ENCODE measurements around the gene DEFB112. TPM values are rescaled to one million over a fixed set of nuclear protein-coding genes. Genes with fewer than 3 reads are reported as not detected.
A peak's percentile ranks its signal among the peaks of the same experiment; 100 is the strongest.

DEFB112 gene, protein sequence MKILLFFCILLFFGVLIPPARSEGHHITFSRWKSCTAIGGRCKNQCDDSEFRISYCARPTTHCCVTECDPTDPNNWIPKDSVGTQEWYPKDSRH
- total RNA-seq (2014; rRNA removed; shearing (Covaris generic)) = not detected in 2 replicates

DNA sequence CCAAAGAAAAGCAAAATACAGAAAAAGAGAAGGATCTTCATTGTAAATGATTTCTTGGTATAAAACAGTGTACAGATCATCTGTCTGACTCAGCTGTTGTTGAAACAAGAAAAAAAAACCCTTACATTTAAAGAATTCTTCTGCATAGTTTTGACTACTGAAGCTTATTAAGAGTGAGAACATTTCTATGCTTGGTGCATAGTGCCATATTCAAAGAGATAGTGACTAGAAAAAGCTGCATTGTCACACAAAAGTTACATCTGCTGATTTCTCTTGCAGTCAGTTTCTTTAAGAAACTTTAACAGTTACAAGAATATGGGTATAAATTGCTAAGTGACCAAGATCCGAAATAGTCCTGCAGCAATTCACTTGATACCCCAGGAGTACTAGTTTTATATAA lies at the start of gene DEFB112:
Gene DEFB112, minus strand, starts transcription at position 101 of the 400 bp plus-strand sequence. Its CDS starts 60 bp downstream, at position 41.
- no peak for DNase-seq (ENCODE audit: low spot score)

DNA sequence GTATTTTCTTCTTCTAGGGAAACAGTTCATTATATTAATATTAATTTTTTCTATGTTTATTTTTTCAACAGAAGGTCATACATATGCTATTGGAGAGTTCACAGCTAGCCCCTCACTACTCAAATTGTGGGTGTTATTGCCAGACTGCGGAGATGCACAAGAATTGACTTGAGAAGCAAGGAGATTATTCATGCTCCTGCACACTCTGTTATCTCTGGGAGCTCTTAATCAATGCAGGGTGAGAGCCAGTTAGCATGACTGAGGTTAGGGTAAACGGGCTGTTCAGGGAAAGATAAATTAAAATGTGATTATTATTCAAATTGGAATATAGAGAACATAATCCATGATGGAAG lies 48.9 kb upstream of the DEFB112 start:
- DNase-seq (ENCODE audit: low spot score) = no peak

GRCh38 chr6:50097966-50098640 lies 48.4 kb upstream of the DEFB112 start:
- DNase-seq (ENCODE audit: low spot score) = peak; percentile 62

DNA sequence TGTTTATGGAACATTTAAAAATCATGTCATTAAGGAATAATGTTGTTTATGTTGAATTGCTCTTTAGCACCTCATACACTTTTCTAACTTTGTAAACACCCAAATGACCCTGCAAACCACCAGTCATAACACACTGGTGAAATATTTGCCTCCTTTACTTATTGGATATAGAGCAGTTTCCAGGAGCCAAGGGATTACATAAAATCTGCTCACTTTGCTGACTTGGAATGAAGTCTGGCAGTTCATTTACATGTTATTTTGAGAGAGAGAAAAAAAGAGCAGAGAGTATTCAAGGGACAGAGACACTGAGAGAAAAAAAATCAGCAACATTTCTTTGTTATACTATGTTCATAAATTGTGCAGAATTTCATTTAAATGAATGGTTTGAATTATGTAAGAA lies 46.6 kb upstream of the DEFB112 start:
- no peak for DNase-seq (ENCODE audit: low spot score)

- DNase-seq (ENCODE audit: low spot score) = no peak
Measured at GRCh38 chr6:50093938-50094272, 44.2 kb upstream of the DEFB112 start.

- no peak for DNase-seq (ENCODE audit: low spot score)
Measured at GRCh38 chr6:50093116-50093937, 43.6 kb upstream of the DEFB112 start.

DNA sequence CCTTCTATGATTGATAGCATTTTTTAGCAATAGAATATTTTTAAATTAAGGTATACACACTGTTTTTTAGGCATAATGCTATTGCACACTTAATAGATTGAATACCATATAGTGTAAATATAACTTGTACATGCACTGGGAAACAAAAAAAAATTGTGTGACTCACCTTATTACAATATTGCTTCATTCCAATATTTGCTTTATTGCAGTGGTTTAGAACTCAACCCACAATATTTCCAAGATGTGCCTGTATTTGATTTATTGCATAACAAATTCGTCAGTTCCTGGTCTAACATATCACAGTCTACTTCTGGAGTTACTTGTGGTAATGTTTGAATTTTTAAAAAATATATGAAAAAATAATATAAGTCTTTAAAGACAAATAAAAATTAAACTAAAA lies 41.9 kb upstream of the DEFB112 start:
- DNase-seq (ENCODE audit: low spot score) = no peak

DNA sequence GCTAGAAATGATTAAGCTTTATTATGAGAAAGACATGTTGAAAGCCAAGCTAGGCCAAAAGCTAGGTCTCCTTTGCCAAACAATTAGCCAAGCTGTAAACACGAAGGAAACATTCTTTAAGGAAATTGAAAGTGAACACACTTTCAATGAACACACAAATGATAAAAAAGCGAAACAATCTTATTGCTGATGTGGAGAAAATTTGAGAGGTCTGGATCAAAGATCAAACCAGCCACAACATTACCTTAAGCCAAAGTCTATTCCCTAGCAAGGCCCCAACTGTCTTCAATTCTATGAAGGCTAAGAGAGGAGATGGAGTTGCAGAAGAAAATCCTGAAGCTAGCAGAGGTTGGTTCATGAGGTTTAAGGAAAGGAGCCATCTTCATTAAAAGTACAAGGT lies 40.2 kb upstream of the DEFB112 start:
- DNase-seq (ENCODE audit: low spot score) = no peak

DNA sequence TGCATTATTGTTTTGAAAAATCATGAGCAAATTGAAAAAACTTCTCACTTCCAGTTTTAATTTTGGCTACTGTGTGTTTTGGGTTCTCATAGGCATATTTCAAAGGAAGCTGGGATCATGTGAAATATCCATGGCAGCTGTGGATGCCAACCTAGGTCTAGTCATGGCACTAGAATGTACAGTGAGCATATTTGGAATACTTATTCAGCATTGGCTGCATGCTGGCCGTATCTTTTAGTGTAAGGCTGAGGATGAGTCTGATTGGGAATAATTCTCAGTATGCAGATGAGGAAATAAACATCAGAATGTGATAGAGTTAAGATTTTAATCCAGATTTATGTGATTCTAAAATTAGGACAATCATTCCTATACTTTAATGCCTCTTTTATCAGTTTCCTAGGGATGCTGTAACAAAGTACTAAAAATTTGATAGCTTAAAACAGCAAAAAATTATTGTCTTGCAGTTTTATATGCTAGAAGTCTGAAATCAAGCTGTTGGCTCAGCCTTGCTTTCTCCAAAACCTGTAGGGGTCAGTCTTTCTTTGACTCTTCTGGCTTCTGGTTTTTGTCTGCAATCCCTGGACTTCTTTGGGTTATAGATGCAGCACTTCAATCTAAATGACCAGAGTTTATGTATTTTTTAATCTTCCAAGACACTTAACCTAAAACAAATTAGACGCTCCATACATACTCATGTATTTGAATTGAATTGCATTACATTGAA lies 37.7 kb upstream of the DEFB112 start:
- DNase-seq (ENCODE audit: low spot score) = peak; percentile 93

GRCh38 chr6:50077385-50077784 lies 27.7 kb upstream of the DEFB112 start:
- DNase-seq (ENCODE audit: low spot score) = no peak

DNA sequence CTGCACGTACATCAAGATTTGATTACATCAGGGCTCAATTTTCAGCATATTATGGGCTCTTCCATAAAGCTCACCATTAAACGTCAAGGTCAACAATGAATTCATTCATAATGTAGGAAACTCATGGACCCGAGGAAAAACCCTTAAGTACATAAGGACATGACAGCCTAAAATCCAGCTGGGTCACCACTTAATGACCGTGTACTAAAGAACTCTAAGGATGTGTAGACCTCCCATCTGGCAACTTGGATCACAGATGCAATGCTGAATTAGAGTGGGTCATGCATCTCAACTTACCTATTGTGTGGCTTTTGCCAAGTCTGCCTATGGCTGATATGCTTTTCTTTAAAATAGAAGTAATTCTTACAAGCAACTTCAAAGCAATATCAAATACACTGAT lies 26.7 kb upstream of the DEFB112 start:
- no peak for DNase-seq (ENCODE audit: low spot score)

DNA sequence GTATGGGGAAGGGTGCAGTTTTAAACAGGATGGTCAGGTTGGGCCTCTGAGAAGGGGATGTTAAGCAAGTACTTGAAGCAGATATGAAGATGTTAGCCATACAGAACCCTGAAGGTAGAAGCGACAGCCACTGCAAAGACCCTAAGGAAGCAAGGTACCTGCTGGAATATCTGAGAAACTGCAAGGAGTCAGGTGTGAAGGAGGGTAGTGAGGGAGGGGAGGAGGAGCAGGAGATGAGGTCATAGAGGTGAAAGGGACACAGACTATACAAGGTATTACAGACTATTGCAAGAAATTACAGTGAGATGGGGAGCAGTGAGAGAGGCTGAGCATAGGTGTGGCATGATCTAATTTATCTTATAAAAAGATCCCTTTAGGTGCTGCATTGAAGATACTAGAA lies 22.2 kb upstream of the DEFB112 start:
- no peak for DNase-seq (ENCODE audit: low spot score)

DNA sequence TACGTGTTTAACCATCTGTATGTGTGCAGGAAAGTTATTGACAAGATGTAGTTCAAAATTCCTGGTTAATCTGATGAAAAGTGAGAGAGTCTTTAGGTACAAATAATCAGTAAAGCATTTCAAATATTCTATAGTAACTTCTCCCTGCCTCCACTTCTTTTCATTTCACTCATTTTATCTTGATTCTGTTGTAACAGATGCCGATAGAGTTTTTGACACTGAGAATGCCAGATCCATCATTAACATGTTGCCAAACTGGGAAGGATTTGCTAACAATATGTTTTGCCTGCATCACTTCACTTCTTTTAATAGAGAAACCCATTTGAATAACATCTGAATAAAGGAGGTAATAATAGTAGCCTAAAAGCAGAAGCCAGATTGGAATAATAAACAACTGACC lies 20.4 kb upstream of the DEFB112 start:
- no peak for DNase-seq (ENCODE audit: low spot score)

DNA sequence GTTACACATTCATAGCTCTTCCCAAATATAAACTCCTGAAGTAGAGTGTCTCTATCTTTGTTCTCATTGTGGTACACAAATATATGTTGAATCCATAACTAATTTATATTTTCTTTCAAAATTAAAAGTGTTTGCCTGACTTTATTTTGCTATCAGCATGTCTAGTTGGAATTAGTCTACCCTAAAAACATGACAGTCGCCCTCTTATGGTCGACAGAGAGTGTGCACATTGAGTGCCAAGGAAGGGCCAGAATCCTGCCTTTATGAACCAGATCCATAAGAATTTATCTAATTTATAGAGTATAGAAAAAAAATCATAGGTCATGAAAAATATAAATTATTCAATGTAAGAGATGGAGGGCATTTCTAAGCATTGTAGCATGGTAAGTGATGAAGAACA lies 12.3 kb upstream of the DEFB112 start:
- DNase-seq (ENCODE audit: low spot score) = peak; percentile 6

DNA sequence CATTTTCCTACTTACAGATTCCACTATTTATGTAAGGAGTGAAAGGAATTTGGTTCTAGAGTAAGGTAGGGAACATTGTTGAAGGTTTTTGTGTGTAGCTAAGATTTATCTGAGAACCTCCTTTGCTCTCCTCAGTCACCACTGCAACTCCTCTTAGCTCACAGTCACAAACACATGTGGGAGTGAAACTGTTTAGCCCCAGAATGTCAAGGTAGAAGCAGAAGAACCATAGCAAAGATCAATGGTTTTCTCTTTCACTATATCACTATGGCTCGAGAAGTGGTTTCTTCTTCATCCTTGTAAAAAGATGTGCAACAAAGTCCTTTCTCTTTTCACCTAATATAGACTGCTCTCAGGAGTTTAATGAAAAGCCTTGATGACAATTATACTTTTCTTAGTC lies 6.5 kb upstream of the DEFB112 start:
- no peak for DNase-seq (ENCODE audit: low spot score)

DNA sequence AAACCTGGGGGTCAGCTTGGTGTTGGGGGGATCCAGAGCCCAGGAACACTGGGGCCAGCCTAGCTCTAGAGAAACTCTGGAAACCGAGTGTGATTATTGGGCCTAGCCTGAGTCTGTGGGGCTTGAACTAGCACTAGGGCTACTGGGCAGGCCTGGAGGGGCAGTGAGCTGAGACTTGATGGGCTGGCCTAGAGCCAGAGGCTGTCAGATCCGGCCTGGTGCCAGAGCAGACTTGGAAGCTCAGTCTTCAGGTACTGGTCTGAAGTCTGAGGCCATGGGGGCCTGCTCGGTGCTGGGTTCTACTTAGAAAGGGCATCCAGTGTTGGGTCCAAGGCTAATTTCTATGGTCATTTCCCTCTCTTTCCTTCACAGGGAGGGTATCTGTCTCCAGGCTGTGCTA lies 2.7 kb downstream of the DEFB112 start:
- no peak for DNase-seq (ENCODE audit: low spot score)

- peak; percentile 25 for DNase-seq (ENCODE audit: low spot score)
Measured at GRCh38 chr6:50030777-50031562, 18.8 kb downstream of the DEFB112 start.

- DNase-seq (ENCODE audit: low spot score) = no peak
Measured at GRCh38 chr6:50030350-50030749, 19.4 kb downstream of the DEFB112 start.

GRCh38 chr6:50025258-50025657 lies 24.5 kb downstream of the DEFB112 start:
- DNase-seq (ENCODE audit: low spot score) = no peak

- no peak for DNase-seq (ENCODE audit: low spot score)
Measured at GRCh38 chr6:50021894-50022293, 27.8 kb downstream of the DEFB112 start, which contains the start of gene DEFB110. Gene DEFB110 (minus strand): TSS chr6:50021994. CDS start chr6:50021935, 59 bp downstream.

DNA sequence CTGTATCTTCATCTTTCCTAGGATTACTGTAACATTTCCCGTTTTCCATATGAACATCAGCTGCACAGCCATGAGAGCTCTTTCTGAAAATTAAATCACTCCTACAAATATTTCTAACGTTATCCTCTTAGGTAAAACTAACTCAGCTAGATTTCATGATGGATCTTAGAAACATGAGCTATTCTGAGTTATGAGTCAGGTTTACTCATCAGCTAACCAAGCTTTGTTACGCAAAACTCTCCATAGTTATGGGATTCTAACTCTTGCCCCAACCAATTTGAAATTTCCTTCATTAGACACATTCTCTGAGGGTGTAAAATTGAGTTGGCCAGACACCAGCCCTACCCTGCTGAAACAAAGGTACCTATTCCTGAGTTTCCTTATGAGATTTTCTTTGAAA lies 41.9 kb downstream of the DEFB112 start:
- DNase-seq (ENCODE audit: low spot score) = peak; percentile 59

- DNase-seq (ENCODE audit: low spot score) = no peak
Measured at GRCh38 chr6:50003139-50003538, 46.6 kb downstream of the DEFB112 start.
